ENCODE measurements around the gene RBCK1.
A peak's percentile ranks its signal among the peaks of the same experiment; 100 is the strongest.

RBCK1 gene

DNA sequence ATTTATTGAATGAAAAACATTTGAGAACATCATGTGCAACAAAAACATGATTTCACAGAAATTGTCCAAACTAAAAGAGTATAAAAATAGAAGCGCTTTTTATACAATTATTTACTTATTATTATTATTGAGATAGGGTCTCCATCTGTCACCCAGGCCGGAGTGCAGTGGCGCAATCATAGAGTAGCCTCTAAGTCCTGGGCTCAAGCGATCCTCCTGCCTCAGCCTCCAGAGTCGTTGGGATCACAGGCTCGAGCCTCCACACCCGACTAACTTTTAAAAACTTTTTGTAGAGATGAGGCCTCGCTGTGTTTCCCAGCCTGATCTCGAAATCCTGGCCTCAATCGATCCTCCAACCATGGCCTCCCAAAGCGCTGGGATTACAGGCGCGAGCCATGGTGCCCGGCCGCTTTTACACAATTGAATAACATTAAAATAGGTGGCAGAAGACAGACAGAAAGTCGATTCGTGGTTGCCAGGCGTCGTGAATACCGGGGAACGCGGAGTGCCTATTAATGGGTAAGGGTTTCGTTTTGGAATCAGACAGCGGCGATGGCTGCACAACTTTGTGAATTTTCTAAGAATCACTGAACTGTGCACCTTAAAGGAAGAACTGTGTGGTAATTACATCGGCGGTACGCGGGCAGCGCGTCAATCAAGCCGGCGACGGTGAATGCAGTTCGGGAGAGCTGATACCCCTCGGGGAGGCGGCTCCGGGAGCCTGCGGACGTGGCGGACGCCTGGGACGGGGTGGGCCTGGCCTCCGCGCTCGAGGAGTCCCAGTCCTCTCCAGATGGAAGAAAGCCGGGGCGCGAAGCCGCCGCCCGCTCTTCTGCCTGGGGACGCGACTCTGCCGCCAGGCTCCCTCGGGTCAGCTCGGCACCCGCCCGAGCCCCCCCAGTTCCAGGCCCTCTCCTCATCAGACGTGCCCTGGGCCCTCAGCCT lies 53.4 kb downstream of the RBCK1 start:
- Mint-ChIP-seq H3K27ac (peak overlapping the region; percentile 84 to 98 (median 92)), H3K4me3 (peak overlapping the region; percentile 90 to 99 (median 98)), H3K9me3 (no peaks in the 10 kb centered on the region), H3K4me1 (peaks cover 36% of the 10 kb centered on the region), H3K27me3 (ENCODE audit: low read depth) (no peaks in the 10 kb centered on the region), H3K36me3 (ENCODE audit: low read depth) (peaks cover 4% of the 10 kb centered on the region)
- TF ChIP-seq, protein P1, sequence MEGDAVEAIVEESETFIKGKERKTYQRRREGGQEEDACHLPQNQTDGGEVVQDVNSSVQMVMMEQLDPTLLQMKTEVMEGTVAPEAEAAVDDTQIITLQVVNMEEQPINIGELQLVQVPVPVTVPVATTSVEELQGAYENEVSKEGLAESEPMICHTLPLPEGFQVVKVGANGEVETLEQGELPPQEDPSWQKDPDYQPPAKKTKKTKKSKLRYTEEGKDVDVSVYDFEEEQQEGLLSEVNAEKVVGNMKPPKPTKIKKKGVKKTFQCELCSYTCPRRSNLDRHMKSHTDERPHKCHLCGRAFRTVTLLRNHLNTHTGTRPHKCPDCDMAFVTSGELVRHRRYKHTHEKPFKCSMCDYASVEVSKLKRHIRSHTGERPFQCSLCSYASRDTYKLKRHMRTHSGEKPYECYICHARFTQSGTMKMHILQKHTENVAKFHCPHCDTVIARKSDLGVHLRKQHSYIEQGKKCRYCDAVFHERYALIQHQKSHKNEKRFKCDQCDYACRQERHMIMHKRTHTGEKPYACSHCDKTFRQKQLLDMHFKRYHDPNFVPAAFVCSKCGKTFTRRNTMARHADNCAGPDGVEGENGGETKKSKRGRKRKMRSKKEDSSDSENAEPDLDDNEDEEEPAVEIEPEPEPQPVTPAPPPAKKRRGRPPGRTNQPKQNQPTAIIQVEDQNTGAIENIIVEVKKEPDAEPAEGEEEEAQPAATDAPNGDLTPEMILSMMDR (IDR thresholded peaks at IDR 0.05; ENCODE audit: unreplicated experiment in 3 of 3), result no peak

DNA sequence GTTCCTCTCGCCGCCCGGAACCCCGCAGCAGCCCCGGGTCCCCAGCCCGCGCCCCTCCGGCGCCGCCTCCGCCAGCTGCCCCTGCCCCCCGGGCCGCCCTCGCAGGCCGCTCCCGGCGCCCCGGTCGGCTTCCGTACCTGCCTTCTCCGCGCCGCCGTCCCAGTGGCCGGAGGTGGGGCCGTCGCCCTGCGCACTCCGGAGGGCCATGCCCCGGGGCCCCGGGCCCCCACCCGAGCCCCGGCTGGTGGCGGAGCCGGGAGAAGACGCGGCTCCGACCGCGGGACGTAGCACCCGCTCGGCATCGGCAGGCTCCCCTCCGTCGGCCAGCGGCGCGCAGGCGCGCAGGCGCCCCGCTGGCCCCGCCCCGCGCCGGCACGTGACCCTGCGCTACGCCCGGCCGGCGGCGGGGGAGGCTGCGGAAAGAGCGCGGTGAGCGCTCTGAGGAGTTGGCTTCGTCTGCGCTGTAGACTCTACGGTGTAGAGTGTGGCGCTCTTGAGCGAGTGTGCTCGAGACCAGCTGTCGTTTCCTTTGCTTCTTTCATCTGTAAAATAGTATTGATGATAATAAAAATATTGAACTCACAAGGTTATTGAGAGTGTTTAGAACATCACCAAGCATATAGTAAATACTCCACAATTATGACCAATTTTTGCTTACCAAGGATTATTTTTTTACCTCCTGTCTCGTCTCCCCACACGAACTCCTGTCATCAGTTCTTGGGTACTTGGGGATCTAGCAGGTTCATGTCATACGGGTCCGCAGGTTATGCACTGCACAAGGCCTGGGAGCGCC lies 54.3 kb downstream of the RBCK1 start, which contains the start of gene TBC1D20:
Gene TBC1D20, minus strand, starts transcription at position 335 of the 793 bp plus-strand sequence. Its CDS starts 128 bp downstream, at position 207.
- H3K27ac Mint-ChIP-seq, result peak within 1 kb of the TSS; percentile 84 to 98 (median 92)
- H3K9me3 Mint-ChIP-seq, result peaks cover 2% of the 10 kb centered on the region
- peak within 1 kb of the TSS; percentile 90 to 99 (median 98) for H3K4me3 Mint-ChIP-seq
- TF ChIP-seq, protein P1 (IDR thresholded peaks at IDR 0.05; ENCODE audit: unreplicated experiment in 3 of 3), result no peak
- H3K27me3 Mint-ChIP-seq (ENCODE audit: low read depth), result peaks cover 7% of the 10 kb centered on the region
- peaks cover 2% of the 10 kb centered on the region for H3K36me3 Mint-ChIP-seq (ENCODE audit: low read depth)
- peaks cover 35% of the 10 kb centered on the region for H3K4me1 Mint-ChIP-seq

DNA sequence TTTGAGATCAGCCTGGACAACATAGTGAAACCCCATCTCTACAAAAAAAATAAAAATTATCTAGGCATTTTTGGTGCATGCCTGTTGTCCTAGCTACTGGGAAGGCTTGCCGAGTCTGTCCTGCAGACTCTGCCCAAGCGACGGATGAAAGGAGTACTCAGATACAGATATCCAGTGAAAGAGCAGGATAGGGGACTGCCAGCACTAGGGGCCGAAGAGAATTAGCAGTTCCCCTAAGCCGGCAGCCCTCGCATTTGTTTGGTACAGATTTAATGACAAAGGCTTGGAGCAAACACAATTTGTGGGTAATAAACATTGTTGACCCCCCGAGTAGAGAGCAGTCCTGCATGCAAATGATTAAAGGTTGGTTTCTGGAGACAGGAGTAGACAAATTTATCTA lies 59.7 kb downstream of the RBCK1 start:
- H3K27ac Mint-ChIP-seq, result no peak overlapping the region
- H3K4me3 Mint-ChIP-seq, result no peak overlapping the region
- H3K27me3 Mint-ChIP-seq (ENCODE audit: low read depth), result peaks cover 10% of the 10 kb centered on the region
- H3K36me3 Mint-ChIP-seq (ENCODE audit: low read depth), result peaks cover 15% of the 10 kb centered on the region
- TF ChIP-seq, protein P1 (IDR thresholded peaks at IDR 0.05; ENCODE audit: unreplicated experiment in 3 of 3), result no peak
- H3K9me3 Mint-ChIP-seq, result peaks cover 44% of the 10 kb centered on the region
- peaks cover 5% of the 10 kb centered on the region for H3K4me1 Mint-ChIP-seq

DNA sequence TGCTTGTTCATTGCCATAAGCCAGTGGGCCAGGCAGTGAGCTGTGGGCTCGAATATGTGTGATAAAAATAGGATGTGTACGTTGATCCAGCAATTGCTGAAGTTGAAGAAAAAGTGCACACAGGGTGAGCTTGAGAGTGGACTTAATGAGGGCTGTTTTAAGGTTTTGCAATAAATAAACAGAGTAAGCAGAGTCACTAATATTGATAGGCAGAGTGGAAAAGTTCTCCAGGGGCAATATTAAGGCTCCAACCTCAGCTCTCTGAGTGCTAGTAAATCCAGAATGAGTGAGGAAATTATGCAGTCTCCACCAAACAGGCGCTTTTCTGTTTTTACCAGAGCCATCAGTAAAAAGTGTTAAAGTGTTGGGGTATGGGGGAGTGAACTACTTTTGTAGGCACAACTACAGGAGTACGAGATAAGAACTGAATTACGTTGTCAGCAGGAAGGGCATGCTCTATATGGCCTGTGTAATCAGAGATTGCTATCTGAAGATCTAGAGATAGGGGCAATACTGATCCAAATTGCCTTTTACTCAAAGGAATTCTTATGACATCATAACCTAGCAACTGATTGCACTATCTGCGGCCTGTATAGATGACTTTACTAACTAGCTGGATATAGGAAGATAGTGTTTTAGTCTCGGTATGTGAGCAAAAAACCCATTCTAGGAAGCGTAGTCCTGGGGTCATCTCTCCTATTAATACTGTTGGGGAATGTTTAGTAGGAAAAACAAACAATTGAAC lies 61.8 kb downstream of the RBCK1 start:
- H3K9me3 Mint-ChIP-seq, result peaks cover 52% of the 10 kb centered on the region
- no peak overlapping the region for H3K4me3 Mint-ChIP-seq
- peaks cover 36% of the 10 kb centered on the region for H3K36me3 Mint-ChIP-seq (ENCODE audit: low read depth)
- TF ChIP-seq, protein P1 (IDR thresholded peaks at IDR 0.05; ENCODE audit: unreplicated experiment in 3 of 3), result no peak
- no peak overlapping the region for H3K27ac Mint-ChIP-seq
- peaks cover 10% of the 10 kb centered on the region for H3K27me3 Mint-ChIP-seq (ENCODE audit: low read depth)
- H3K4me1 Mint-ChIP-seq, result peaks cover 6% of the 10 kb centered on the region

DNA sequence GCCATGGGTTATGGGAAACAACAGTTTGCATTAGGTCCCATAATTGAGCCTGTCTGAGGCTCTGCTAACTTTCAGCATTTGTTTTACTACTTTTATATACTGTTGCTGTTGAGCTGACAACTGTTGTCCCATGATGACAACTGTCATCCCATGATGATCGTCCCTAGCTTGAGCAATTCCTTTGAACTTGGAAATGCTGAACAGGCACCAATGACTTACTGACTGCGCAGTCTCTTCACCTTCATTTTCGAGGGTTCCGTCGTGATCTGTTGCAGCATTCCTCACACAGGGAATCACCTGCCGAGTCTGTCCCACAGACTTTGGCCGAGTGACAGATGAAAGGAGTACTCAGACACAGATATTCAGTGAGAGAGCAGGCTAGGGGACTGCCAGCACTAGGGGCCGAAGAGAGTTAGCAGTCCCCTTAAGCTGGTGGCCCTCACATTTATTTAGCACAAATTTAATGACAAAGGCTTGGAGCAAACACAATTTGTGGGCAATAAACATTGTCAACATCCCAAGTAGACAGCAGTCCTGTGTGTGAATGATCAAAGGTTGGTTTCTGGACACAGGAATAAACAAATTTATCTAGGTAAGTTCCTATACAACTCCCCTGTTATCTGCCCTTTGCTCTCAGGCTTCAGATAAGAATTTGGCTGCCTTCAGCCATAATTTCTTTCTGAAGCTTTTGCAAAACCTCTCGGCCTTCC lies 64.2 kb downstream of the RBCK1 start:
- peaks cover 43% of the 10 kb centered on the region for H3K36me3 Mint-ChIP-seq (ENCODE audit: low read depth)
- H3K27ac Mint-ChIP-seq, result no peak overlapping the region
- TF ChIP-seq, protein P1 (IDR thresholded peaks at IDR 0.05; ENCODE audit: unreplicated experiment in 3 of 3), result no peak
- no peak overlapping the region for H3K4me3 Mint-ChIP-seq
- H3K9me3 Mint-ChIP-seq, result peaks cover 51% of the 10 kb centered on the region
- H3K4me1 Mint-ChIP-seq, result peaks cover 13% of the 10 kb centered on the region
- H3K27me3 Mint-ChIP-seq (ENCODE audit: low read depth), result peaks cover 4% of the 10 kb centered on the region
